ENCODE results near the gene GPR45. TPM values are rescaled to one million over a fixed set of nuclear protein-coding genes. Genes with fewer than 3 reads are reported as not detected.

Gene GPR45
- total and polyA plus RNA-seq, 4 donors = not detected

GRCh38 chr2:105244451-105244850 lies 2.9 kb downstream of the GPR45 start (continued):
- no peak for TF ChIP-seq CTCF (IDR thresholded peaks at IDR 0.05; ENCODE audit: low read depth, low read length, missing input control)
- TF ChIP-seq GABPA (IDR thresholded peaks at IDR 0.05 in 1 of 2, conservative IDR thresholded peaks at IDR 0.05 in 1 of 2) = no peak

DNA sequence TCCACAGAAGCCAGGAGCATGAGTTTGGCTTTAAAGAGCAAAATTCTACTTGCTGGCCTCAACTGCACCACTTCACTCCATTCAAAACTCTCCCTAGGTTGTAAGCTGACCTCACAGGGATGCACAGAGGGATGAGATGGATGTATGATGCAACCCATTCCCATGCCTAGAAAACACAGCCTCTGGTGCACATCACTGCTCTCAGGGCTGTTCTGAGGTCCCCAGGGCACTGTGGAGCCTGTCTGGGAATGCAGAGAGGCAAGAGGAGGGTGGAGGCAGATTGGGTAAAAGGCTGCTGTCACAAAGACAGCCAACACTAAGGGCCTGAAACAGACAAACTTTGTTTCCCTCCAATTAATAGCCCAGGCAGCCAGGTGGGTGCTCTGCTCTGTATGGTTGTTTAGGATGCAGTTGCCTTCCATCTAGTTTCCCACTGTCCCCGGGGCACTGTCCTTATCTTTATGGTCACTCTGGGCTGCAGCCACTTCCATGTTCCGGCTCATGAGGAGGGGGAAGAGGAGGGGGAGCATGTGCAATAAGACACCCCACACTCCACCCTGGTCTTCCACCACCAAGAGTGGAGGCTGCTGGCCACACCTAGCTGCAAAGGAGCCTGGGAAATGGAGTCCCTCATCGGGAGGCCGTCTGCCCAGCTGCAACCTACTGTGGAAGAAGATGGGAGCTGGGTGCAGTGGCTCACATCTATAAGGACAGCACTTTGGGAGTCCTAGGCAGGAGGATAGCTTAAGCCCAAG lies 7.0 kb downstream of the GPR45 start:
- Histone ChIP-seq H3K36me3 (ENCODE audit: control insufficient read depth in 4 of 4, insufficient read depth in 3 of 4, low read depth in 1 of 4, low read length in 3 of 4) (no peaks in the 10 kb centered on the region), H3K9ac (ENCODE audit: low read depth in 1 of 2, low read length in 2 of 2) (no peak overlapping the region), H3K9me3 (ENCODE audit: control insufficient read depth in 4 of 4, low read length in 3 of 4) (no peaks in the 10 kb centered on the region), H3K4me3 (ENCODE audit: low read depth in 1 of 3, low read length in 3 of 3) (no peak overlapping the region), H3K4me1 (ENCODE audit: control insufficient read depth in 4 of 4, insufficient read depth in 4 of 4, low read length in 3 of 4) (no peaks in the 10 kb centered on the region), H3K27ac (ENCODE audit: low read depth in 1 of 2, low read length in 2 of 2) (no peak overlapping the region), H3K27me3 (ENCODE audit: control insufficient read depth in 4 of 4, insufficient read depth in 4 of 4, low read length in 3 of 4) (no peaks in the 10 kb centered on the region)
- DNase-seq (ENCODE audit: low spot score) = no peak
- TF ChIP-seq FOXA2 (IDR thresholded peaks at IDR 0.05) (no peak), FOXA1 (IDR thresholded peaks at IDR 0.05) (no peak), YY1 (IDR thresholded peaks at IDR 0.05) (no peak), HNF4A (conservative IDR thresholded peaks at IDR 0.05) (no peak), RXRA (IDR thresholded peaks at IDR 0.05) (no peak), ATF3 (IDR thresholded peaks at IDR 0.05) (no peak), SP1 (IDR thresholded peaks at IDR 0.05) (no peak), NR2F2 (IDR thresholded peaks at IDR 0.05) (no peak), JUND (IDR thresholded peaks at IDR 0.05) (no peak), EGR1 (IDR thresholded peaks at IDR 0.05; ENCODE audit: low read depth in 2 of 2) (no peak), MAX (IDR thresholded peaks at IDR 0.05) (no peak), HNF4G (IDR thresholded peaks at IDR 0.05) (no peak), CTCF (IDR thresholded peaks at IDR 0.05; ENCODE audit: low read depth, low read length, missing input control) (no peak), GABPA (IDR thresholded peaks at IDR 0.05 in 1 of 2, conservative IDR thresholded peaks at IDR 0.05 in 1 of 2) (no peak), TAF1 (conservative IDR thresholded peaks at IDR 0.05) (no peak)
- TF ChIP-seq, protein P1, sequence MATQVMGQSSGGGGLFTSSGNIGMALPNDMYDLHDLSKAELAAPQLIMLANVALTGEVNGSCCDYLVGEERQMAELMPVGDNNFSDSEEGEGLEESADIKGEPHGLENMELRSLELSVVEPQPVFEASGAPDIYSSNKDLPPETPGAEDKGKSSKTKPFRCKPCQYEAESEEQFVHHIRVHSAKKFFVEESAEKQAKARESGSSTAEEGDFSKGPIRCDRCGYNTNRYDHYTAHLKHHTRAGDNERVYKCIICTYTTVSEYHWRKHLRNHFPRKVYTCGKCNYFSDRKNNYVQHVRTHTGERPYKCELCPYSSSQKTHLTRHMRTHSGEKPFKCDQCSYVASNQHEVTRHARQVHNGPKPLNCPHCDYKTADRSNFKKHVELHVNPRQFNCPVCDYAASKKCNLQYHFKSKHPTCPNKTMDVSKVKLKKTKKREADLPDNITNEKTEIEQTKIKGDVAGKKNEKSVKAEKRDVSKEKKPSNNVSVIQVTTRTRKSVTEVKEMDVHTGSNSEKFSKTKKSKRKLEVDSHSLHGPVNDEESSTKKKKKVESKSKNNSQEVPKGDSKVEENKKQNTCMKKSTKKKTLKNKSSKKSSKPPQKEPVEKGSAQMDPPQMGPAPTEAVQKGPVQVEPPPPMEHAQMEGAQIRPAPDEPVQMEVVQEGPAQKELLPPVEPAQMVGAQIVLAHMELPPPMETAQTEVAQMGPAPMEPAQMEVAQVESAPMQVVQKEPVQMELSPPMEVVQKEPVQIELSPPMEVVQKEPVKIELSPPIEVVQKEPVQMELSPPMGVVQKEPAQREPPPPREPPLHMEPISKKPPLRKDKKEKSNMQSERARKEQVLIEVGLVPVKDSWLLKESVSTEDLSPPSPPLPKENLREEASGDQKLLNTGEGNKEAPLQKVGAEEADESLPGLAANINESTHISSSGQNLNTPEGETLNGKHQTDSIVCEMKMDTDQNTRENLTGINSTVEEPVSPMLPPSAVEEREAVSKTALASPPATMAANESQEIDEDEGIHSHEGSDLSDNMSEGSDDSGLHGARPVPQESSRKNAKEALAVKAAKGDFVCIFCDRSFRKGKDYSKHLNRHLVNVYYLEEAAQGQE (IDR thresholded peaks at IDR 0.05) = no peak
- WGBS = 91% methylated on average over 4 of the region's 4 CpGs

All from liver (tissue), 9 donors.